GM10266 (cell line): Measurements from ENCODE around the gene USP10.

Experiments
- DNase-seq: peaks from one replicate; pipeline ENCODE4 v3.0.0; 2012; ENCODE audit errors: extremely low spot score
- TF ChIP-seq, protein P1 (sequence below): IDR thresholded peaks from 2 replicates; pipeline ENCODE4 v1.5.1; 2012; ENCODE audit warnings: mild to moderate bottlenecking, low read depth; ENCODE audit not compliant: control insufficient read depth, insufficient read depth; ENCODE audit errors: missing control alignments

USP10 gene

DNA sequence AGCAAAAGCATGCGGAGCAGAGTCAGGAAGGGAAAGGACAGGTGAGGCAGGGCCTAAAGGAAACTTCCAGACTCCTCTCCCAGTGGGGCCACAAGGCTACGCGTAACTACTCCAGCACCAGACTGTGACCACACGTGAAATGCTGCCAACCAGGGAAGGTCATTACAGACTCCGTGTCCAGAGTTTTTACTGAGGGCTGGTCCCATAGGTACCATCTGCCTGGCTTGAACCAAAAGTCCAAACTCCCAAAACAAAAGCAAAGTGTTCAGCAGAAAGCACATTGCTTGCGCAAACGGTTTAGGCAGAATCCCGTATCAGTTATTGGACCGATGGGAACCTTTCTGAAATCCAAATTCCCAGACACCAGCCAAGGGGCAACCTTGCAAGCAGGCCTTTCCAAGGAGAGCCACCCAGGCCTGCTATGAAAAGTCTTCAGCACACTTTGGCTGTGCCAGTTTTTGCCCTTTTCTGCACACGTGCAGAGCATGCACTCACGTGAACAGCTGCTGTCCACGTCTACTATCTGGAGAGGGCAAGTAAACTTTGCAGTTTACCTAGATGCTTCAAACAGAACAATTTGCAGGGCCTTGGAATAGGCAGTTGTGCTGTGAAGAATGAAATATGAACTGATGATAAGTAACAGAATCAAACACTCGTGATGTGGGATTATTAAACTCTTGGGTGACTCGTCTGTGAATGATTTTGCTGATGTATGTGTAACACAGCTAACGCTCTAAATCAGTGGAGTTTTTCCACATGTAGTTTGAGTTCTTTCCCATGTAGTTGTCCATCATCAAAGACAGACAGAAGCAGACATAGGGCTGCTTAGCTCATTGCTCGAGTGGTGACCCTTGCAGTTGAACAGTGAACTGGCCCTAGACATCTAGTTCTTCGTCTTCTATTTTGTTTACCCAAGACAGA is 61.9 kb downstream of the USP10 start:
- TF ChIP-seq, protein P1, sequence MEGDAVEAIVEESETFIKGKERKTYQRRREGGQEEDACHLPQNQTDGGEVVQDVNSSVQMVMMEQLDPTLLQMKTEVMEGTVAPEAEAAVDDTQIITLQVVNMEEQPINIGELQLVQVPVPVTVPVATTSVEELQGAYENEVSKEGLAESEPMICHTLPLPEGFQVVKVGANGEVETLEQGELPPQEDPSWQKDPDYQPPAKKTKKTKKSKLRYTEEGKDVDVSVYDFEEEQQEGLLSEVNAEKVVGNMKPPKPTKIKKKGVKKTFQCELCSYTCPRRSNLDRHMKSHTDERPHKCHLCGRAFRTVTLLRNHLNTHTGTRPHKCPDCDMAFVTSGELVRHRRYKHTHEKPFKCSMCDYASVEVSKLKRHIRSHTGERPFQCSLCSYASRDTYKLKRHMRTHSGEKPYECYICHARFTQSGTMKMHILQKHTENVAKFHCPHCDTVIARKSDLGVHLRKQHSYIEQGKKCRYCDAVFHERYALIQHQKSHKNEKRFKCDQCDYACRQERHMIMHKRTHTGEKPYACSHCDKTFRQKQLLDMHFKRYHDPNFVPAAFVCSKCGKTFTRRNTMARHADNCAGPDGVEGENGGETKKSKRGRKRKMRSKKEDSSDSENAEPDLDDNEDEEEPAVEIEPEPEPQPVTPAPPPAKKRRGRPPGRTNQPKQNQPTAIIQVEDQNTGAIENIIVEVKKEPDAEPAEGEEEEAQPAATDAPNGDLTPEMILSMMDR = no peak

DNA sequence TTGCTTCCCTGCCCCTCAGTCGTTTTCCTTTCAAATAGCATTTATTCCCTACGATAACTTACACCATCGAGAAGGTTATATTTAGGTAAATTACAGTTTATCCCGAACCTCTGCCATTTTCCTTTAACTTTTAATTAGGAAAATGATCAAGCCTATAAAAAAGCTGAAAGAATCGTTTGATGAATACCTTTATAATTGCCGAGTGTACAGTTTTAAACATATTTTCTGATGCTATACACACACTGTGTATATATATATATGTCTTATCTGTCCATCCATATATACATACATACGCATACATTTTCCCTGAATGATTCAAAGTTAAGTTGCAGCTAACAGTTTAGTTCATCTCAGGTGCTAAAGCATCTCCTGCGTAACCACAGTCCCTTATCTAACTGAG is 63.4 kb downstream of the USP10 start:
- no peak for DNase-seq
- TF ChIP-seq, protein P1 = no peak

More for the DNA sequence above, 61.9 kb downstream of the USP10 start:
- no peak for DNase-seq

DNA sequence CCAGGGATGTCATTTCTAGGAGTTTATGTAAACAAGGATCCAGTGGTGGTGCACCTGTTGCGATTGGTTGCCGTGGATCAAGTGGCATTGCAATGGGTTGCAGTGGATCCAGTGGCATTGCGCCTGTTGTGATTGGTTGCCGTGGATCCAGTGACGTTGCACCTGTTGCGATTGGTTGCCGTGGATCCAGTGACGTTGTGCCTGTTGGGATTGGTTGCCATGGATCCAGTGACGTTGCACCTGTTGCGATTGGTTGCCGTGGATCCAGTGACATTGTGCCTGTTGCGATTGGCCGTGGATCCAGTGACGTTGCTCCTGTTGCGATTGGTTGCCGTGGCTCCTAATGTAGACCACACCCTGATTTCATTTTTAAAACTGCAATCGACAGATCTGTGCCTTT is 63.8 kb downstream of the USP10 start:
- DNase-seq = no peak
- TF ChIP-seq, protein P1 = no peak

DNA sequence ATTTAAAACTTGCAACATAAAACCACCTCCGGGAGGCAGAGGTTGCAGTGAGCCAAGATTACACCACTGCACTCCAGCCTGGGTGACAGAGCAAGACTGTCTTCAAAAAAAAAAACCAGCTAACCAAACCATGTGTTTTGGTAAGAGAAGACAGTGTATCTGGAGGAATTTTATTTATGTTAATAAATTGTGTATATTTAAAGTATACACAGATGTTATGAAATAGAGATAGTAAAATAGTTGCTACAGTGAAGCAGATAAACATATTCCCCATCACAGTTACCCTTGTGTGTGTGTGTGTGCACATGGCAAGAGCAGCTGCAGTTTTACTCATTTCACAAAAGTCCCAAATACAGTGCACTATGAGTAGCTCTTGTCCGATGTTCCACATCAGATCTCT is 65.2 kb downstream of the USP10 start:
- TF ChIP-seq, protein P1 = no peak
- DNase-seq = no peak

DNA sequence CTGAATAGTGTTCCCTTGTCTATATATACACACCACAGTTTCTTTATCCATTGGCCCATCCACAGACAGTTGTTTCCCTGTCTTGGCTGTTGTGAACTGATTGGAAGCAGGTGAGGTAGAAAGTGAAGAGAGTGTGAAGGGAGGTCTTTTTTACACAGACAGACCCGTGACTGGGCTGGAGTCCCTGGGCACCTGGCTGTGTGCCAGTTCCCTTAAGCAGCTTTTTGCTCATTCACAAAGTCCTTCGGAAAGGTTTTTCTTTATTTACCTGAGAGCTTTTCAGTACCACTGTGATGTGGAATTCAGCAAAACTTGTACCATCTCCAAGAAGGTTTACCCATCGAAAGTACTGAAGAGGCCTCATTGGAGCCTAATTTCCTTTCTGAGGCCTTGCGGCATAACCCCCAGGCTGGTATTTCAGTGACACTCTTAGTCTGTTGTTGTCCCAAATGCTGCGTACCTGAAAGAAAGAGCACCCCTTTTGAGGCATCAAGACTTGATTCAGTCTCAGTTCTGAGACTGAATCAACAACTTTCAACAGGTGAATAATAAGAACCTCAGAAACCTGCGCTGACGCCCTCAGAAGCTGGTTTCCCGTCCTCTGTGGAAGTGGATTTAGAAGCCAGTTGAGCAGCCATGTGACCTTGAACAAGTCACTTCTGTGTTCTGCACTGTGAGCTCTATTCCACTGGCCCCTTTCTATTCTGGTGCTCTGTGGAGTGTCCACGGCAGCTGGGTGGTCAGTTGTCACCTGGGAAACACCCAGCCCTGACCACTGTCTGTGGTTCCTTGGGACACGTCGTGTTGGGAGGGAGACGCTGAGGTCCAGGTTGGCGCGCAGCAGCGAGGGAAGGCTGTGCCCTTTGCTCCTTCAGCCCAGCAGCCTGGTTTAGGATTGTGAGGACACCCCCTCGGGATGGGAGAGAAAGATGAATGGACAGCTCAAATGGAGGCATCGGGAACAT is 66.1 kb downstream of the USP10 start:
- TF ChIP-seq, protein P1 = no peak
- DNase-seq = no peak

DNA sequence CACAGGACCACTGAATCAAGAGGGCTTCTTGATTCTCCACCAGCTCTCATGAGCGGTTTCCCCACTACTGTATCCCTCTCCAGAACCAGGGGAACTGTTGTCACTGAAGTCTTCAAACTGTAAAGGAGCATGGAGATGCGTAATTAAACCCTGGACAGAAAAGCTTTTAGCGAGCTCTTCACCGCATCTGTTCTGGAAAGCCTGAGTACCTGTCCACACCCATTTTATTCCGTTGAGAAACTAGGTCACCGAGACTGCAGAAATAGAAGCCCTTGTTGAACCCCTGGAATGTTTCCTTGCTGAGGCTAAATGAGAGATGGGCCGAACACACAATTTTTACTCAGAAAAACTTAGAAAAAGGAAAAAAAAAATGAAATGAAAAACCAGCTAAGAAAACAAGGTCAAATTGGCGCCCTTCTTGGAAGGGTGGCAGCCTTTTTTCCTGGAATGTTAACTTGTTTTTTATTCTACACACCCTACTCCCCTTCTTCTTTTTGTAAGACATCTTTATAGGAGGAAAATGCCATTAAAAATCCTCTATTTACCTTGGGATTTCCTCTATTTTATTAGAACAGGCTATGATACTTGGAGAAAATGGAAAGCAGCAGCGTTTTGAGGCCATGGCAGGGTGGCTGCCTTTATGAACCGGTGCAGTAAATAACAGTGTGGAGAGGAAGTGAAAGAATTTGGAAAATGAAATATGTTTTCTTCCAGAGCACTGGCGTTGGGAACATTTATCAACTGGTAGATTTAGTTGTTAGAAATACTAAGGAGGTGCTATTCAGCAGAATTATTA is 67.4 kb downstream of the USP10 start:
- TF ChIP-seq, protein P1 = no peak
- no peak for DNase-seq
